IMR-90 (cell line): ENCODE data around the gene AFDN. TPM values are rescaled to one million over a fixed set of nuclear protein-coding genes. Genes with fewer than 3 reads are reported as not detected.

ENCODE experiments used
- ATAC-seq: fragments of 200-7000 bp; cut with Tn5 transposase; 2 replicates; pipeline ENCODE4 v1.9.1; 2020; ENCODE audit warnings: low read depth, mild to moderate bottlenecking, moderate library complexity
- BruUV-seq: library from RNA; stranded (reverse); fragments of 400-500 nt; replicated peaks from 2 replicates; lab custom pipeline; 2021; lab: Mats Ljungman, UMichigan
- CTCF ChIA-PET: fragments of 300-600 bp; formaldehyde crosslinking; extraction: SDS; loops from one replicate; lab custom pipeline; 2021; ENCODE audit warnings: antibody characterized with exemption; lab: Yijun Ruan, JAX
- POLR2A ChIA-PET: fragments of 300-600 bp; sonication (Branson Sonifier 250); formaldehyde crosslinking; loops from one replicate; lab custom pipeline; 2022; ENCODE audit warnings: antibody characterized with exemption; ENCODE audit not compliant: unreplicated experiment; lab: Charles Lee
- DNase-seq: peaks from one replicate; pipeline ENCODE4 v3.0.0; 2013
- H2AFZ ChIP-seq: replicated peaks from 2 replicates; pipeline ENCODE3; 2013; ENCODE audit warnings: low read length, mild to moderate bottlenecking; ENCODE audit not compliant: poor library complexity
- H2AK5ac ChIP-seq: 2 replicates; pipeline ENCODE4 v1.6.1; 2013; ENCODE audit warnings: low read depth, low read length, inconsistent platforms
- H2AK9ac ChIP-seq: replicated peaks from 2 replicates; pipeline ENCODE3; 2013; ENCODE audit warnings: mild to moderate bottlenecking, low read depth, low read length, moderate library complexity; ENCODE audit not compliant: poor library complexity
- H2BK120ac ChIP-seq: 2 replicates; pipeline ENCODE4 v1.6.1; 2013; ENCODE audit warnings: low read depth, low read length, inconsistent platforms
- H2BK15ac ChIP-seq: 3 replicates; pipeline ENCODE4 v1.6.1; 2013; ENCODE audit warnings: low read depth, low read length, inconsistent platforms
- H2BK20ac ChIP-seq: 2 replicates; pipeline ENCODE4 v1.6.1; 2013; ENCODE audit warnings: low read depth, mild to moderate bottlenecking, inconsistent platforms, low read length, moderate library complexity
- H2BK5ac ChIP-seq: 2 replicates; pipeline ENCODE4 v1.6.1; 2013; ENCODE audit warnings: mild to moderate bottlenecking, low read depth, low read length, inconsistent platforms; ENCODE audit not compliant: poor library complexity, severe bottlenecking
- H3K14ac ChIP-seq: replicated peaks from 2 replicates; pipeline ENCODE4 v1.6.1; 2013; ENCODE audit warnings: low read depth, low read length, inconsistent platforms
- H3K18ac ChIP-seq: 2 replicates; pipeline ENCODE4 v1.6.1; 2013; ENCODE audit warnings: low read depth, low read length, control low read depth
- H3K23ac ChIP-seq: 2 replicates; pipeline ENCODE4 v1.6.1; 2013; ENCODE audit warnings: low read depth, low read length, inconsistent platforms
- H3K27ac ChIP-seq: 2 replicates; pipeline ENCODE4 v1.5.1; 2013; ENCODE audit warnings: mild to moderate bottlenecking, control low read depth, low read length; ENCODE audit not compliant: insufficient read depth
- H3K27me3 ChIP-seq: 2 replicates; pipeline ENCODE4 v1.6.1; 2013; ENCODE audit warnings: low read length; ENCODE audit not compliant: control insufficient read depth, insufficient read depth
- H3K36me3 ChIP-seq: 2 replicates; pipeline ENCODE4 v1.6.1; 2013; ENCODE audit warnings: low read length, mixed read lengths; ENCODE audit not compliant: control insufficient read depth, insufficient read depth
- H3K4ac ChIP-seq: 2 replicates; pipeline ENCODE4 v1.6.1; 2013; ENCODE audit warnings: low read depth, low read length, inconsistent platforms
- H3K4me1 ChIP-seq: 2 replicates; pipeline ENCODE4 v1.6.1; 2013; ENCODE audit warnings: low read length, mixed read lengths; ENCODE audit not compliant: control insufficient read depth, insufficient read depth
- H3K4me2 ChIP-seq: 2 replicates; pipeline ENCODE4 v1.6.1; 2013; ENCODE audit warnings: low read depth, mild to moderate bottlenecking, control low read depth, low read length, moderate library complexity
- H3K4me3 ChIP-seq: 2 replicates; pipeline ENCODE4 v1.5.1; 2013; ENCODE audit warnings: low read depth, mild to moderate bottlenecking, control low read depth, low read length, moderate library complexity; ENCODE audit not compliant: insufficient read depth
- H3K56ac ChIP-seq: 2 replicates; pipeline ENCODE4 v1.6.1; 2013; ENCODE audit warnings: low read length, inconsistent platforms; ENCODE audit not compliant: insufficient read depth; ENCODE audit errors: extremely low read depth
- H3K79me1 ChIP-seq, 2 experiments: 2 replicates each; pipeline ENCODE4 v1.6.1; 2013; ENCODE audit warnings: low read length in 2 of 2, inconsistent platforms in 1 of 2, low read depth in 1 of 2
- H3K9ac ChIP-seq: 2 replicates; pipeline ENCODE4 v1.6.1; 2013; ENCODE audit warnings: low read depth, low read length, control low read depth
- H3K9me1 ChIP-seq: 2 replicates; pipeline ENCODE4 v1.6.1; 2013; ENCODE audit warnings: low read length, inconsistent platforms; ENCODE audit not compliant: insufficient read depth
- H3K9me3 ChIP-seq: 2 replicates; pipeline ENCODE4 v1.6.1; 2013; ENCODE audit warnings: low read length; ENCODE audit not compliant: control insufficient read depth, insufficient read depth
- H4K20me1 ChIP-seq: 2 replicates; pipeline ENCODE4 v1.6.1; 2013; ENCODE audit warnings: low read length, inconsistent platforms; ENCODE audit not compliant: insufficient read depth
- H4K5ac ChIP-seq: 2 replicates; pipeline ENCODE4 v1.6.1; 2013; ENCODE audit warnings: mild to moderate bottlenecking, low read depth, low read length, control low read depth
- H4K8ac ChIP-seq, 2 experiments: 2 replicates each; pipeline ENCODE4 v1.6.1; 2013; ENCODE audit warnings: low read depth in 2 of 2, low read length in 2 of 2, control low read depth in 1 of 2, inconsistent platforms in 1 of 2
- H4K91ac ChIP-seq: 2 replicates; pipeline ENCODE4 v1.6.1; 2013; ENCODE audit warnings: low read depth, low read length, inconsistent platforms; ENCODE audit not compliant: insufficient read depth
- BHLHE40 ChIP-seq: fragments of 150-350 bp; IDR thresholded peaks from 2 replicates; pipeline ENCODE4 v1.6.1; 2016; ENCODE audit warnings: mild to moderate bottlenecking, low read depth, low read length
- MXI1 ChIP-seq: IDR thresholded peaks from 2 replicates; pipeline ENCODE4 v1.6.1; 2012; ENCODE audit warnings: low read depth, mild to moderate bottlenecking, low read length, moderate library complexity, borderline replicate concordance
- NFE2L2 ChIP-seq: fragments of 150-350 bp; IDR thresholded peaks from 2 replicates; pipeline ENCODE4 v1.6.1; 2016; ENCODE audit warnings: low read depth, mild to moderate bottlenecking, low read length
- RAD21 ChIP-seq: IDR thresholded peaks from 2 replicates; pipeline ENCODE4 v1.6.1; 2012; ENCODE audit warnings: low read length, improper control_type of control experiment
- WGBS, 2 experiments: methylation state at CpG; one replicate each; pipeline versions ENCODE4 v1.1.5 to v1.1.7; 2013; ENCODE audit warnings: missing lambda C conversion rate in 2 of 2; ENCODE audit not compliant: insufficient read length in 1 of 2; ENCODE audit errors: extremely low coverage in 2 of 2; 5-methylcytosine and 5-hydroxymethylcytosine counted together
- dilution Hi-C: fragments of 300-500 bp; cut with HindIII; formaldehyde crosslinking; loops from one replicate; pipeline ENCODE4 v1.14.3; 2018; ENCODE audit warnings: low sequenced_read_pairs; ENCODE audit not compliant: unreplicated experiment
- in situ Hi-C: fragments of 300-500 bp; cut with MboI; formaldehyde crosslinking; loops from 3 replicates; pipeline ENCODE4 v1.14.3; 2019; ENCODE audit warnings: low sequenced_read_pairs, inconsistent platforms, mixed read lengths
- intact Hi-C: fragments of 100-400 bp; cut with micrococcal nuclease; formaldehyde crosslinking; loops from 2 replicates; pipeline ENCODE4 v1.10.0; 2022
- polyA plus RNA-seq, 3 experiments: library from polyadenylated mRNA; depleted of rRNA; stranded (reverse); fragments of >200 nt; gene quantifications; 2 replicates each; pipeline ENCODE4 v1.2.3, GENCODE V29; 2012; ENCODE audit warnings: low replicate concordance in 1 of 3
- total RNA-seq: library from RNA; depleted of rRNA; stranded (reverse); fragments of >200 nt; gene quantifications from 2 replicates; pipeline ENCODE4 v1.2.3, GENCODE V29; 2012
- TF ChIP-seq, protein P1 (sequence below): fragments of 150-350 bp; IDR thresholded peaks from 2 replicates; pipeline ENCODE4 v1.6.1; 2016; ENCODE audit warnings: low read depth, mild to moderate bottlenecking, low read length, moderate library complexity, borderline replicate concordance

AFDN gene
- total and polyA plus RNA-seq, 2 of the 4 experiments (the other 2 are of a cell fraction) = 11.6 to 20.8 TPM

DNA sequence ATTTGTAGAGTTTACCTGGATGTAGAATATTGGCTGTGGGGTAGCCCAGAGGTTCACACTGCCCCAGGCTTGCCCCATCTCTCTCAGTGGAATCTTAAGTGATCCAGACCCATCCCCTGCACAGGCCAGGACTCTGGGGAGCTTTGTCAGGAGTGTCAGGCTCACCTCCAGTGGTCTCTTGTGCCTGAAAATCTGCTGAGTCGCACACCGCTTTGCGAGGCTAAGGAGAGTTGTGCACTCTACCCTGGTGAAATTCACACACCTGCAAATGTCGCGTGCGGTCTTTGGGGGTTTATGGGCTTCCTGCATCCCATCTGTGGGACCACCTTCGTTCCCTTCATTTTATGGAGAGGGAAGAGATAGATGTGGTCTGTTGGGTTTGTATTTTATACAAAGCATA lies 107.1 kb downstream of the AFDN start:
- TF ChIP-seq RAD21 (no peak), NFE2L2 (no peak), MXI1 (no peak), BHLHE40 (no peak)
- TF ChIP-seq, protein P1, sequence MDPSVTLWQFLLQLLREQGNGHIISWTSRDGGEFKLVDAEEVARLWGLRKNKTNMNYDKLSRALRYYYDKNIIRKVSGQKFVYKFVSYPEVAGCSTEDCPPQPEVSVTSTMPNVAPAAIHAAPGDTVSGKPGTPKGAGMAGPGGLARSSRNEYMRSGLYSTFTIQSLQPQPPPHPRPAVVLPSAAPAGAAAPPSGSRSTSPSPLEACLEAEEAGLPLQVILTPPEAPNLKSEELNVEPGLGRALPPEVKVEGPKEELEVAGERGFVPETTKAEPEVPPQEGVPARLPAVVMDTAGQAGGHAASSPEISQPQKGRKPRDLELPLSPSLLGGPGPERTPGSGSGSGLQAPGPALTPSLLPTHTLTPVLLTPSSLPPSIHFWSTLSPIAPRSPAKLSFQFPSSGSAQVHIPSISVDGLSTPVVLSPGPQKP = no peak
- 100% methylated on average over 3 of the region's 7 CpGs; no CpG with 5 or more reads in 1 of the 2 experiments for WGBS, 2 experiments
- no peak overlapping the region for H4K5ac ChIP-seq
- H3K4ac ChIP-seq = no peak overlapping the region
- H3K4me1 ChIP-seq = no peaks in the 10 kb centered on the region; the same call in 1 of the 2 replicates
- no peak overlapping the region for H3K18ac ChIP-seq
- H2BK5ac ChIP-seq = no peak overlapping the region
- H3K79me1 ChIP-seq = no peaks in the 10 kb centered on the region
- H4K91ac ChIP-seq = no peak overlapping the region
- DNase-seq = no peak
- dilution Hi-C loops = no loop called here
- H3K36me3 ChIP-seq = 0 out of 2 replicates have a peak, but pooled peaks cover 1% of the 10 kb centered on the region
- H3K9me3 ChIP-seq = no peaks in the 10 kb centered on the region
- H3K14ac ChIP-seq = no peak overlapping the region
- no peak overlapping the region for H3K4me2 ChIP-seq
- H2AFZ ChIP-seq = no peak overlapping the region
- no TSS peak for BruUV-seq
- H2BK15ac ChIP-seq = no peak overlapping the region
- no peak overlapping the region for H2BK20ac ChIP-seq
- no peak overlapping the region for H3K23ac ChIP-seq
- no peak overlapping the region for H3K56ac ChIP-seq
- H4K8ac ChIP-seq = no peak overlapping the region
- H3K4me3 ChIP-seq = no peak overlapping the region
- no peak overlapping the region for H2BK120ac ChIP-seq
- POLR2A ChIA-PET = no interaction called here
- H3K9me1 ChIP-seq = peaks cover 4% of the 10 kb centered on the region; the same call in 1 of the 2 replicates
- no peak overlapping the region for H3K27ac ChIP-seq
- no peaks in the 10 kb centered on the region for H3K27me3 ChIP-seq
- H4K20me1 ChIP-seq = no peaks in the 10 kb centered on the region
- CTCF ChIA-PET = no interaction called here
- intact Hi-C loops = no loop called here
- no peak overlapping the region for H2AK5ac ChIP-seq
- no peak overlapping the region for H2AK9ac ChIP-seq
- in situ Hi-C loops = no loop called here
- no peak for ATAC-seq
- H3K9ac ChIP-seq = no peak overlapping the region
